ENCODE results near the gene TBX18. TPM values are rescaled to one million over a fixed set of nuclear protein-coding genes. Genes with fewer than 3 reads are reported as not detected.
A peak's percentile ranks its signal among the peaks of the same experiment; 100 is the strongest.

The TBX18 gene
- total and polyA plus RNA-seq, 9 of the 15 experiments (the other 6 are each of a cell fraction or from before 2014, with no cell fraction given) = 4.0 to 36.1 (median 20.7) TPM

- no peak for TF ChIP-seq PURB (CRISPR knock-in tag; IDR thresholded peaks at IDR 0.05; ENCODE audit: low read depth)
- TF ChIP-seq ZNF121 (CRISPR knock-in tag; conservative IDR thresholded peaks at IDR 0.05) = no peak
- TF ChIP-seq EHMT2 (IDR thresholded peaks at IDR 0.05) = no peak
- peak; percentile 77 for TF ChIP-seq ZSCAN29 (IDR thresholded peaks at IDR 0.05)
- peak; percentile 25; the same call in 1 of the 2 replicates for TF ChIP-seq HDAC6 (IDR thresholded peaks at IDR 0.05; ENCODE audit: low read depth, low read length)
- no peak for TF ChIP-seq THRA (IDR thresholded peaks at IDR 0.05)
- TF ChIP-seq SAP30 (IDR thresholded peaks at IDR 0.05; ENCODE audit: borderline replicate concordance, insufficient read depth, low read depth, low read length, poor library complexity, severe bottlenecking) = peak; percentile 41
- TF ChIP-seq, protein P1, sequence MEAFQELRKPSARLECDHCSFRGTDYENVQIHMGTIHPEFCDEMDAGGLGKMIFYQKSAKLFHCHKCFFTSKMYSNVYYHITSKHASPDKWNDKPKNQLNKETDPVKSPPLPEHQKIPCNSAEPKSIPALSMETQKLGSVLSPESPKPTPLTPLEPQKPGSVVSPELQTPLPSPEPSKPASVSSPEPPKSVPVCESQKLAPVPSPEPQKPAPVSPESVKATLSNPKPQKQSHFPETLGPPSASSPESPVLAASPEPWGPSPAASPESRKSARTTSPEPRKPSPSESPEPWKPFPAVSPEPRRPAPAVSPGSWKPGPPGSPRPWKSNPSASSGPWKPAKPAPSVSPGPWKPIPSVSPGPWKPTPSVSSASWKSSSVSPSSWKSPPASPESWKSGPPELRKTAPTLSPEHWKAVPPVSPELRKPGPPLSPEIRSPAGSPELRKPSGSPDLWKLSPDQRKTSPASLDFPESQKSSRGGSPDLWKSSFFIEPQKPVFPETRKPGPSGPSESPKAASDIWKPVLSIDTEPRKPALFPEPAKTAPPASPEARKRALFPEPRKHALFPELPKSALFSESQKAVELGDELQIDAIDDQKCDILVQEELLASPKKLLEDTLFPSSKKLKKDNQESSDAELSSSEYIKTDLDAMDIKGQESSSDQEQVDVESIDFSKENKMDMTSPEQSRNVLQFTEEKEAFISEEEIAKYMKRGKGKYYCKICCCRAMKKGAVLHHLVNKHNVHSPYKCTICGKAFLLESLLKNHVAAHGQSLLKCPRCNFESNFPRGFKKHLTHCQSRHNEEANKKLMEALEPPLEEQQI (IDR thresholded peaks at IDR 0.05) = no peak
- no peak for TF ChIP-seq KAT2B (IDR thresholded peaks at IDR 0.05; ENCODE audit: low read depth, low read length)
- TF ChIP-seq CLOCK (CRISPR knock-in tag; IDR thresholded peaks at IDR 0.05; ENCODE audit: borderline replicate concordance) = no peak
- peak; percentile 76 for TF ChIP-seq EGR1 (conservative IDR thresholded peaks at IDR 0.05)
- TF ChIP-seq FOXP1 (CRISPR knock-in tag; IDR thresholded peaks at IDR 0.05) = peak; percentile 58
- TF ChIP-seq ZBTB7A (IDR thresholded peaks at IDR 0.05; ENCODE audit: borderline replicate concordance, control insufficient read depth, low read depth, low read length) = peak; percentile 40; the same call in 1 of the 2 replicates
- TF ChIP-seq ZKSCAN3 (CRISPR knock-in tag; IDR thresholded peaks at IDR 0.05) = no peak
- peak; percentile 78 for TF ChIP-seq CTBP1 (IDR thresholded peaks at IDR 0.05; ENCODE audit: borderline replicate concordance)
Observed at GRCh38 chr6:84763003-84763885, 1.2 kb downstream of the TBX18 start (continued).
